ENCODE data around the gene PLEKHG4B.

PLEKHG4B gene

DNA sequence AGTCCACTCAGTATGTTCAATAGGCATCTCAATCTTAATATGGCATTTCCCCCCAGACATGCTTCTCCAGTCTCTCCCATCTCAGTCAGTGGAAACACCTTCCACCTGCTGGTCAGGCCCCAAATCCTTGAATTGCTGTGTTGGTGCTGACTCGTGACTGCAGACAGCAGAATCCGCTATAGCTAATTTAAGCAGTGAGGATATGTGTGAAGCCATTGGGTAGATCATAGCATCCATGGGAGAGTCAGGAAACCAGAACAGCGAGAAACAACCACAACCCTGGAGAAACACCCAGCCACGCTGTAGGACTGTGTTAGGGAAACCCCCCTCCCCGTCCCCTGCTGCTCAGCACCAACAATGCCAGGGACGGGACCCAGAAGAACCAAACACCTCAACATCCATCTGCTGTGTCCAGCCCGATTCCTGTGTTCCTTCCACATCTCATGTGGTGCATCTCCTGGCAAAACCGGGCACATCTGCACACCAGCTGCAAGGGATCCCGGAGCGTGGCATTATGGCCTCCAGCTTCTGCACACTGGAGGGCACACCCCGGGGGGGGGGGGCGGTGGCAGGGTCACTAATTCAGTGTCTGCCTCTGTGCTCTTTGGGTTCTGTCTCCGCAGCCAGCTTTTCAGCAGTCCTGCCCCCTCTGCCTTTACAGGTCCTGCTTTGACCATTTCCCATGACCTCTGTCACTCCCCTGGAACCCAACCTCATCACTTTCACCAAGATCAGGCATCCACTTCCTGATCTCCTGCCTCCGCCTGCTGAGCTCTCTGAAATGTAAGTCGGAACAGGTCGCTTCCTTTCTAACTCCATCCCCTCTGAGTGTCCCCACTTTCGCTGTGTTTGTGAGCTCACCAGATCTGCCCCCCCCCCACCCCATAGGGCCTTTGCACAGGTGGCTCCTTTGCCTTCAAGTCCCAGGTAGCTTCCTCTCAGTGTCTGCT, 2.4 kb upstream of the PLEKHG4B start:
- no peak for DNase-seq (ENCODE audit: low read depth)
- TF ChIP-seq CTCF (IDR thresholded peaks at IDR 0.05; ENCODE audit: control insufficient read depth, insufficient read depth, low read depth, low read length, missing control alignments) = no peak
- no peak overlapping the region for H3K4me3 ChIP-seq (ENCODE audit: control insufficient read depth, low read depth, low read length)

- no peak for TF ChIP-seq CTCF (IDR thresholded peaks at IDR 0.05; ENCODE audit: control insufficient read depth, insufficient read depth, low read depth, low read length, missing control alignments)
- H3K4me3 ChIP-seq (ENCODE audit: control insufficient read depth, low read depth, low read length) = no peak overlapping the region
- no peak for DNase-seq (ENCODE audit: low read depth)
These were observed 1.1 kb upstream of the PLEKHG4B start for GRCh38 chr5:90590-91547.

GRCh38 chr5:92401-93220, 643 bp downstream of the PLEKHG4B start:
- peak overlapping the region; percentile 37 for H3K4me3 ChIP-seq (ENCODE audit: control insufficient read depth, low read depth, low read length)

DNA sequence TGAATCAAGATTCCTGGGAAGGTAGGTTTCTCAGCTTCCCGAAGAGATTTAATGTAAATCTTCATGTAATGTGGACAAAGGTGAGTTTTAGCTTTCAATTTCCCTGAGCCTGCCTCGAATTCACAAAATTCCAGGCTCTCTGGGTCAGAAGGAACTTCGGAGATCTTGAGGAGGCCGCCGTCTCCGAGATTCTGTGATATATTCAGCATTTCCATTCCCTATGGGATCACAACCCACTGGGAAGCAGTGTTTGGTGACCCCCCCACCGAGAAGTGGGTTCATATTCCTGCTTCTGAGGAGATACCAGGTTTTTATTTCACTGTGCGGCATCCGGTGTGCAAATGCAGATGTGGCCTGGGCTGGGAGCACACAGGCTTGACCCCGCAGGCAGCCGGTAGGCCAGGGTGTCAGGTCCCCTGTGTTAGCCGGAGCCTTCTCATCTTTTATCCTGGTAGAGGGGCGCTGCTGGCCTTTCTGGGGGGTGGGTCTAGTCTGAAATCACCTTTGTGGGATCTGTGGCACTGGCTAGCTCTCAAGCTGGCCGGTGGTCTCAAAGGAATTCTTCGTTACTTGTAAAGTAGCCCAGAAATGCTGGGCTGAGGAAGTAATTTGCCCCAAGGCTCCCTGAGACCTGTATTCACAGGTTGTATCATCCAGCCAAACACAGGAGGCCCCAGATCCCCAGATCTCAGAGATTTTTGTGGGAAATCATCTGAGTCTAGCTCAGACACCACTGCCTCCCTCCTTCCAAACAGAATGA, 1.4 kb downstream of the PLEKHG4B start:
- TF ChIP-seq CTCF (IDR thresholded peaks at IDR 0.05; ENCODE audit: control insufficient read depth, insufficient read depth, low read depth, low read length, missing control alignments) = no peak
- no peak overlapping the region for H3K4me3 ChIP-seq (ENCODE audit: control insufficient read depth, low read depth, low read length)

More at GRCh38 chr5:92401-93220, 643 bp downstream of the PLEKHG4B start:
- DNase-seq (ENCODE audit: low read depth) = no peak
- no peak for TF ChIP-seq CTCF (IDR thresholded peaks at IDR 0.05; ENCODE audit: control insufficient read depth, insufficient read depth, low read depth, low read length, missing control alignments)

GRCh38 chr5:94113-94892, 2.3 kb downstream of the PLEKHG4B start:
- no peak for TF ChIP-seq CTCF (IDR thresholded peaks at IDR 0.05; ENCODE audit: control insufficient read depth, insufficient read depth, low read depth, low read length, missing control alignments)
- DNase-seq (ENCODE audit: low read depth) = no peak
- H3K4me3 ChIP-seq (ENCODE audit: control insufficient read depth, low read depth, low read length) = no peak overlapping the region

More for the DNA sequence above, 1.4 kb downstream of the PLEKHG4B start:
- DNase-seq (ENCODE audit: low read depth) = no peak
